OCI-LY1 (cell line): ENCODE results near the gene ISCU.
"Not testable (repeated sequence)": the region's sequence is repeated elsewhere in the genome, so short reads cannot be mapped to it uniquely, and the experiment has no call there.

ENCODE experiments used
- H2AFZ ChIP-seq: fragments of 200-600 bp; sonication (generic), shearing (Covaris generic); 2 replicates; pipeline ENCODE4 v1.6.0; 2014; ENCODE audit warnings: antibody characterized with exemption, mild to moderate bottlenecking, low read length
- H3F3A ChIP-seq: fragments of 200-600 bp; sonication (generic), shearing (Covaris generic); 2 replicates; pipeline ENCODE4 v1.6.0; 2014; ENCODE audit warnings: mild to moderate bottlenecking, antibody characterized with exemption, low read length, moderate library complexity; ENCODE audit not compliant: insufficient read depth
- H3K27ac ChIP-seq: fragments of 200-600 bp; sonication (generic); 2 replicates; pipeline ENCODE4 v1.5.1; 2014; ENCODE audit warnings: low read length, mixed run types, mild to moderate bottlenecking, low read depth; ENCODE audit not compliant: poor library complexity, severe bottlenecking
- H3K27me3 ChIP-seq: fragments of 200-600 bp; sonication (generic); 2 replicates; pipeline ENCODE4 v1.6.0; 2014; ENCODE audit warnings: antibody characterized with exemption, mild to moderate bottlenecking, low read length, moderate library complexity; ENCODE audit not compliant: insufficient read depth
- H3K36me3 ChIP-seq: fragments of 200-600 bp; sonication (generic); 2 replicates; pipeline ENCODE4 v1.6.1; 2014; ENCODE audit warnings: mild to moderate bottlenecking, antibody characterized with exemption, low read length, moderate library complexity, mixed read lengths; ENCODE audit not compliant: insufficient read depth
- H3K4me1 ChIP-seq: fragments of 200-600 bp; sonication (generic); 2 replicates; pipeline ENCODE4 v1.5.1; 2014; ENCODE audit warnings: mild to moderate bottlenecking, low read length, moderate library complexity; ENCODE audit not compliant: insufficient read depth, severe bottlenecking
- H3K4me2 ChIP-seq: fragments of 200-600 bp; sonication (generic), shearing (Covaris generic); 2 replicates; pipeline ENCODE4 v1.6.1; 2014; ENCODE audit warnings: low read length
- H3K4me3 ChIP-seq: fragments of 200-600 bp; sonication (generic); 2 replicates; pipeline ENCODE4 v1.5.1; 2014; ENCODE audit warnings: low read length, low read depth, mild to moderate bottlenecking, mixed read lengths; ENCODE audit not compliant: poor library complexity, severe bottlenecking
- H3K79me2 ChIP-seq: fragments of 200-600 bp; shearing (Covaris generic); 2 replicates; pipeline ENCODE4 v1.6.1; 2016; ENCODE audit warnings: mixed run types, low read length, mixed read lengths; ENCODE audit not compliant: insufficient read depth
- H3K9ac ChIP-seq: fragments of 200-600 bp; sonication (generic), shearing (Covaris generic); 2 replicates; pipeline ENCODE4 v1.6.1; 2014; ENCODE audit warnings: mild to moderate bottlenecking, low read length, mixed read lengths
- H3K9me2 ChIP-seq: fragments of 200-600 bp; sonication (generic), shearing (Covaris generic); 2 replicates; pipeline ENCODE4 v1.6.1; 2014; ENCODE audit warnings: low read depth, mild to moderate bottlenecking, low read length, mixed read lengths
- H3K9me3 ChIP-seq: fragments of 200-600 bp; shearing (Covaris generic); 2 replicates; pipeline ENCODE4 v1.6.1; 2014; ENCODE audit warnings: low read length, mixed read lengths
- H4K20me1 ChIP-seq: fragments of 200-600 bp; sonication (generic), shearing (Covaris generic); 2 replicates; pipeline ENCODE4 v1.6.0; 2016; ENCODE audit warnings: mild to moderate bottlenecking, low read length; ENCODE audit not compliant: insufficient read depth
- EZH2 ChIP-seq: fragments of 200-600 bp; sonication (generic), shearing (Covaris generic); IDR thresholded peaks from 2 replicates; pipeline ENCODE4 v1.8.0; 2017; ENCODE audit warnings: borderline replicate concordance, mixed run types, mild to moderate bottlenecking, antibody characterized with exemption, low read length, moderate library complexity, mixed read lengths
- TF ChIP-seq, protein P1 (sequence below): fragments of 200-600 bp; sonication (generic), shearing (Covaris generic); IDR thresholded peaks from 2 replicates; pipeline ENCODE4 v1.5.1; 2017; ENCODE audit warnings: mild to moderate bottlenecking, antibody characterized with exemption, low read length, moderate library complexity, mixed read lengths

Gene ISCU

DNA sequence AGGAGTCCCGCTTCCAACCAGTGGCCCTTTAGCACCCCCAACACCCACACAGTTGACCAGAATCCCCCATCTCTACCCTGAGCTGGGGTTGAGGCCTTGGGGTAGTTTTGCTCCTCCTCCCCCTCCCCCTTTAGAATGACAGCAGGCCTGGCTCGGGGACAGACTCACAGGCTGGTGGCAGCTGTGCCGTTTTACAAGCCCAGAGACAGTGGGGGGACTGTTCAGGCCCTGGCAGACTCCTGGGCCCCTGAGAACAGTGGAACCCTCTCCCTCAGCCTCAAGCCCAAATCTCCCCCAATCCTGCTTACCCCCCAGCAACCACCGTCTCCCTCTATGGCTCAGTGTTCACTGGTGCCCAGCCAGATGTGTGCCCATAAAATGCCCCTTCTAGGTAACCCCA, 25.4 kb downstream of the ISCU start:
- Histone ChIP-seq H3K4me1 (no peaks in the 10 kb centered on the region), H3K27ac (no peak overlapping the region), H3K36me3 (no peaks in the 10 kb centered on the region), H3K79me2 (no peaks in the 10 kb centered on the region), H3F3A (no peaks in the 10 kb centered on the region), H3K27me3 (no peaks in the 10 kb centered on the region), H3K9me3 (no peaks in the 10 kb centered on the region), H3K9ac (no peak overlapping the region), H3K4me3 (no peak overlapping the region), H2AFZ (no peak overlapping the region), H3K4me2 (no peak overlapping the region), H4K20me1 (no peaks in the 10 kb centered on the region), H3K9me2 (no peaks in the 10 kb centered on the region)
- TF ChIP-seq EZH2, result no peak
- TF ChIP-seq, protein P1, sequence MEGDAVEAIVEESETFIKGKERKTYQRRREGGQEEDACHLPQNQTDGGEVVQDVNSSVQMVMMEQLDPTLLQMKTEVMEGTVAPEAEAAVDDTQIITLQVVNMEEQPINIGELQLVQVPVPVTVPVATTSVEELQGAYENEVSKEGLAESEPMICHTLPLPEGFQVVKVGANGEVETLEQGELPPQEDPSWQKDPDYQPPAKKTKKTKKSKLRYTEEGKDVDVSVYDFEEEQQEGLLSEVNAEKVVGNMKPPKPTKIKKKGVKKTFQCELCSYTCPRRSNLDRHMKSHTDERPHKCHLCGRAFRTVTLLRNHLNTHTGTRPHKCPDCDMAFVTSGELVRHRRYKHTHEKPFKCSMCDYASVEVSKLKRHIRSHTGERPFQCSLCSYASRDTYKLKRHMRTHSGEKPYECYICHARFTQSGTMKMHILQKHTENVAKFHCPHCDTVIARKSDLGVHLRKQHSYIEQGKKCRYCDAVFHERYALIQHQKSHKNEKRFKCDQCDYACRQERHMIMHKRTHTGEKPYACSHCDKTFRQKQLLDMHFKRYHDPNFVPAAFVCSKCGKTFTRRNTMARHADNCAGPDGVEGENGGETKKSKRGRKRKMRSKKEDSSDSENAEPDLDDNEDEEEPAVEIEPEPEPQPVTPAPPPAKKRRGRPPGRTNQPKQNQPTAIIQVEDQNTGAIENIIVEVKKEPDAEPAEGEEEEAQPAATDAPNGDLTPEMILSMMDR, result no peak

DNA sequence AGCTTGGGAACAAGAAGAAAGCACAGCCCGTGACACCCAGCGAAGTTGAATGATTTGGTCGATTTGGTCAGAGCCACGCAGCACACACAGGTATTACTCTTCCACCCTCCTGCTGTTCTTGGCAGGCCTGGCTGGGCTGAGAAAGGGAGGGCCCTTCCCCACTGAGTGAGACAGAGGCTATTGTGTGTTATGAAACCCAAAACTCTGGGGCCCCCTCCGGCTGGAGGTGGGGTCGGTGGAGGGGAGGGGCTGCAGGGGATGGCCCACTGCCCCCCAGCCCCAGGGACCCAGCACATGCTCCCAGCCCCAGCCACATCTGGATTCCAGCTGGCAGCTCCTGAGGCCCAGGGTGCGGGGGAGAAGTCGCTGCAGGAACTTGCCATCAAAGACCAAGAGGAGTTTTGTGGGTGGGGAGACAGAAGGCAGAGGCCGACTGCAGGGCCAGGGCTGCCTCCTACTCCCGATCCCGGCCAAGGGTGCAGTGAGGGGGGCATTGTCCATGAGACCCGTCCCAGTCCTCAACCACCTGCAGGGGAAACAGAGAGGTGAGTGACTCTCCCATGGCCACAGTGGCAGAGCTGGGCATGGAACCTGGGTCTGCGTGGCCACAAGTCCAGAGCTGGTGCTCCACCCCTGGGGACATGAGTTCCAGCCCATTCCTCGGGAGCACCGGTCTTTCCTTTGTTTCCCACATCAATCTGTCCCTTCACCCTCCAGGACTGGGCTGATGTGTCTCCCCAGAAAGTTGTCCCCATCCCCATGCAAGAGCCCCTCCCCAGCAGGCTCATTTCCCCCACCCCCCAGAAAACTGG, 26.8 kb downstream of the ISCU start:
- H3K9me3 ChIP-seq, result no peaks in the 10 kb centered on the region
- no peak overlapping the region for H3K4me2 ChIP-seq
- no peaks in the 10 kb centered on the region for H3K36me3 ChIP-seq
- no peaks in the 10 kb centered on the region for H3K9me2 ChIP-seq
- no peaks in the 10 kb centered on the region for H4K20me1 ChIP-seq
- TF ChIP-seq EZH2, result no peak
- TF ChIP-seq, protein P1, result no peak
- no peak overlapping the region for H3K9ac ChIP-seq
- no peak overlapping the region for H3K27ac ChIP-seq
- H2AFZ ChIP-seq, result no peak overlapping the region
- no peaks in the 10 kb centered on the region for H3K4me1 ChIP-seq
- no peak overlapping the region for H3K4me3 ChIP-seq
- H3K27me3 ChIP-seq, result no peaks in the 10 kb centered on the region
- no peaks in the 10 kb centered on the region for H3F3A ChIP-seq
- H3K79me2 ChIP-seq, result no peaks in the 10 kb centered on the region

DNA sequence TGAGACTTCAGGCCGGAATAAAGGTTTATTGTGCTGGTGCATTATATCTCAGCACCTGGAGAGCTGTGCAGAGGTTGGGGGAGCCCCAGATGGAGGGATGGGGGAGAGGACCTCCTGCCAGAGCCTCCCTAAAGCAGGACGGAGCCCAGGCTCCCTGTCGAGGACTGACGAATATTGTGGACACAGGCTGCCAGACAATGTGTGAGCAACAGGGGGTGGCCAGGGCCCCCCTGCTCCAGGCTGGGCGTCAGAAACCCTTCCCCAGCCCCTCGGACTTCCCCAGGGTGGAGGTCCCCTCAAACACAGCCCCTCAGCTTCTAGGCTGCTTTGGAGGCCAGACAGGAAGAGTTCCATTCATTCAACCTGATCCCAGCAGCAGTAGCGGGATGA, 27.4 kb downstream of the ISCU start:
- TF ChIP-seq, protein P1, result no peak
- no peak for TF ChIP-seq EZH2
- H3F3A ChIP-seq, result no peaks in the 10 kb centered on the region
- H3K9me2 ChIP-seq, result no peaks in the 10 kb centered on the region
- no peak overlapping the region for H3K27ac ChIP-seq
- no peaks in the 10 kb centered on the region for H3K79me2 ChIP-seq
- H2AFZ ChIP-seq, result no peak overlapping the region
- no peaks in the 10 kb centered on the region for H3K36me3 ChIP-seq
- no peaks in the 10 kb centered on the region for H3K4me1 ChIP-seq
- no peak overlapping the region for H3K4me2 ChIP-seq
- no peak overlapping the region for H3K9ac ChIP-seq
- no peaks in the 10 kb centered on the region for H4K20me1 ChIP-seq
- H3K4me3 ChIP-seq, result no peak overlapping the region
- no peaks in the 10 kb centered on the region for H3K9me3 ChIP-seq
- H3K27me3 ChIP-seq, result no peaks in the 10 kb centered on the region

DNA sequence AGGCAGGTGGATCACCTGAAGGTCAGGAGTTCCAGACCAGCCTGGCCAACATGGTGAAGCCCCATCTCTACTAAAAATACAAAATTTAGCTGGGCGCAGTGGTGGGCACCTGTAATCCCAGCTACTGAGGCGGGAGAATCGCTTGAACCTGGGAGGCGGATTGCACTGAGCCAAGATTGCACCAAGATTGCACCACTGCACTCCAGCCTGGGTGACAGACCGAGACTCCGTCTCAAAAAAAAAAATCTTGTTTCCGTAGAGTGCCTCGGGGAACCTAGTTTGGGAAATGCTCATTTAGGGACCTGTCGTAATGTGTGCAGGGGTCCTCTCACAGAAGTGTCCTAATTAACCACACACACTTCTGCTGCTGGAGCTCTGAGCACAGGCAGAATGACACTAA, 28.1 kb downstream of the ISCU start:
- not testable (repeated sequence) for H4K20me1 ChIP-seq, H3F3A ChIP-seq, H3K36me3 ChIP-seq, H3K9me3 ChIP-seq, H3K9ac ChIP-seq, H3K9me2 ChIP-seq, H3K4me1 ChIP-seq, H3K27me3 ChIP-seq, H3K4me3 ChIP-seq, H3K79me2 ChIP-seq, H3K4me2 ChIP-seq, H2AFZ ChIP-seq, H3K27ac ChIP-seq
